Vagina (tissue), 2 donors: ENCODE results near the gene CPOX. TPM values are rescaled to one million over a fixed set of nuclear protein-coding genes. Genes with fewer than 3 reads are reported as not detected.

Experiments
- DNase-seq, 2 donors: peaks; one replicate each; pipeline ENCODE4 v3.0.0-alpha.2; 2017; ENCODE audit errors: extremely low spot score in 2 of 2
- H3K27ac ChIP-seq: fragments of 200-600 bp; sonication (generic); one replicate; pipeline ENCODE4 v1.5.1; 2019
- H3K27me3 ChIP-seq: fragments of 200-600 bp; sonication (generic); one replicate; pipeline ENCODE4 v1.5.1; 2019
- H3K36me3 ChIP-seq, 2 donors: fragments of 200-600 bp; sonication (generic); one replicate each; pipeline ENCODE4 v1.5.1; 2017 to 2019
- H3K4me1 ChIP-seq: fragments of 200-600 bp; sonication (generic); one replicate; pipeline ENCODE4 v1.5.1; 2019
- H3K4me3 ChIP-seq, 2 donors: fragments of 200-600 bp; sonication (generic); 1 replicate in 1 of 2; 2 replicates in 1 of 2; pipeline ENCODE4 v1.5.1; 2016 to 2019
- H3K9me3 ChIP-seq: fragments of 200-600 bp; sonication (generic); one replicate; pipeline ENCODE4 v1.5.1; 2019
- CTCF ChIP-seq, 3 experiments: fragments of 450-650 bp in 2 of 3; fragments of 200-600 bp in 1 of 3; sonication (generic) in 1 of 3; IDR thresholded peaks; one replicate each; pipeline ENCODE4 v1.5.1; 2017 to 2019; ENCODE audit warnings: antibody characterized with exemption in 3 of 3, mild to moderate bottlenecking in 2 of 3, moderate library complexity in 2 of 3
- POLR2A ChIP-seq, 2 donors: fragments of 450-650 bp; IDR thresholded peaks; one replicate each; pipeline ENCODE4 v1.6.1; 2017; ENCODE audit warnings: antibody characterized with exemption in 2 of 2, mild to moderate bottlenecking in 2 of 2, moderate library complexity in 2 of 2
- POLR2AphosphoS5 ChIP-seq, 2 donors: sonication (generic); formaldehyde crosslinking; IDR thresholded peaks; one replicate each; pipeline ENCODE4 v1.9.0; 2017; ENCODE audit warnings: antibody characterized with exemption in 2 of 2, mild to moderate bottlenecking in 2 of 2, low read depth in 1 of 2; ENCODE audit not compliant: insufficient read depth in 1 of 2
- intact Hi-C: fragments of 100-400 bp; cut with DNase I; formaldehyde crosslinking; loops from one replicate; pipeline ENCODE4 v1.15.1; 2023
- total RNA-seq: library from RNA; depleted of rRNA; stranded (reverse); fragments of >200 nt; gene quantifications from one replicate; pipeline ENCODE4 v1.2.3, GENCODE V29; 2016

The CPOX gene
- total RNA-seq, 1 donor from 2014 or later = 21.4 TPM

- intact Hi-C loops = loop anchor here (10.0 kb wide), 1 partner anchor 214 kb away; no protein-coding TSS in a partner anchor
Observed at GRCh38 chr3:98601180-98601579, 7.8 kb upstream of the CPOX start.

DNA sequence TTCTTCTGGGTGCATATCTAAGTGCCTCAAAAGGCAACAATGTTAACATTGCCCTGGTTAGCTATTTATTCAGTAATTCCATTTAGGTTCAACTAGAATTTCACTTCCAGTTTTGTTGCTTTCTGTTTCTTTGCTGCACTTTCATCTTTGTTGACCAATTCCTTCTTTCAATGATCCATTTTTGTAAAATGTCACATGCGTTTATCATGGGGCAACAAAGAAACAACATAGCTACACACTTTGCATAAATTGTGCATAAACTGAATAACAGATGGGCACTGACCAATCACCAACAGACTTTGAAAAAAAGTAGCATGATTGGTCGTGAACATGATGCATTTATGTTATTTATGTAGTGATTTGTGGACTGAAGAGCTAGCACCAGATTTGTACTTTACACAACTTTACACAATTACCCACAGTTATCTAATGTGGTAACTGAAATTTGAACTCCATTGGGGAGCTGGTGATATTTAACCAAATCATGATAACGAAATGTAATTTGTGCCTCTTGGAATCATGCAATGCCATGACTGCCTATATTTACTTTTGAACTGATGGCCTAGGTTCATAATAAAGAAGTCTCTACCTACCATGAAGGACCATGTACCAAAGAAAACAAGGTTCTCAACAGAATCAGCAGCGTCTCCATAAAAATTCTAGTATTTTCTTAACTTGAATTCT is 7.1 kb upstream of the CPOX start:
- intact Hi-C loops = loop anchor here (10.0 kb wide), 1 partner anchor 214 kb away; no protein-coding TSS in a partner anchor
- H3K4me3 ChIP-seq = no peak overlapping the region
- TF ChIP-seq POLR2A (IDR thresholded peaks at IDR 0.05) (no peak), CTCF (IDR thresholded peaks at IDR 0.05) (no peak), POLR2AphosphoS5 (IDR thresholded peaks at IDR 0.05; ENCODE audit: insufficient read depth in 1 of 2, low read depth in 1 of 2) (no peak)
- no peaks in the 10 kb centered on the region for H3K36me3 ChIP-seq
- no peak for DNase-seq
- no peak overlapping the region for H3K27ac ChIP-seq
- no peaks in the 10 kb centered on the region for H3K27me3 ChIP-seq
- no peaks in the 10 kb centered on the region for H3K9me3 ChIP-seq
- H3K4me1 ChIP-seq = no peaks in the 10 kb centered on the region

More at GRCh38 chr3:98601180-98601579, 7.8 kb upstream of the CPOX start:
- TF ChIP-seq POLR2AphosphoS5 (IDR thresholded peaks at IDR 0.05; ENCODE audit: insufficient read depth in 1 of 2, low read depth in 1 of 2) (no peak), CTCF (IDR thresholded peaks at IDR 0.05) (no peak), POLR2A (IDR thresholded peaks at IDR 0.05) (no peak)
- H3K4me3 ChIP-seq = no peak overlapping the region
- no peaks in the 10 kb centered on the region for H3K9me3 ChIP-seq
- H3K27me3 ChIP-seq = no peaks in the 10 kb centered on the region
- no peak overlapping the region for H3K27ac ChIP-seq
- H3K36me3 ChIP-seq = no peaks in the 10 kb centered on the region
- H3K4me1 ChIP-seq = no peaks in the 10 kb centered on the region
- no peak for DNase-seq

DNA sequence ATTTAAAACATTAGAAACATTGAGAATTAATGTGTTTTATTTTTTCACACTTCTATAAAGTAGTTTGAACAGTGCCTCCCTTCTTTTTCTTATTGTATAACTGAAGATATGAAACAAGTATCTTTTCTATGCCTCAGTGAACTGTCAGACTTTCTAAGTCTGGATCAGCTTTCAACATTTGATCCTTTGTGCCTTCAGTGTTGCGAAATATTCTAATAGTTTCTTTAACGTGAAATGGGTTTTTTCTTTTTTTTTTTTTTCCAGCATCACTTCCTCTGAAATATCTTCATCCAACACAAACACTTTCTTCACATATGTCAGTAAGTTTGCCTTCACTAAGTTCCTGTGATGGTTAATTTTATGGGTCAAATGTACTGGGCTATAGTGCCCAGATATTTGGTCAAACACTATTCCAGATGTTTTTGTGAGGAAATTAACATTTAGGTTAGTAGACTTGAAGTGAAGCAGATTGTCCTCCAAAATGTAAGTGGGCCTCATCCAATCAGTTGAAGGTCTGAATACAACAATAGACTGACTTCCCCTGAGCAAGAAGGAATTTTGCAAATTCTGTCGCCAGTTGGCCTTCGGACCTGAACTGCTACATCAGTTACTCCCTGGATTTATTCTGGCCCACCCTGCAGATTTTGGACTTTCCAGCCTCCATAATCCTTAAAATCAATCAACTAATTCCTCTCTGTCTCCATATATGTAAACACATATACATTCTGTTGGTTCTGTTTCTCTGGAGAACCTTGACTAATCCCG is 6.4 kb upstream of the CPOX start:
- no peak for DNase-seq
- no peaks in the 10 kb centered on the region for H3K9me3 ChIP-seq
- H3K36me3 ChIP-seq = no peaks in the 10 kb centered on the region
- no peak overlapping the region for H3K4me3 ChIP-seq
- intact Hi-C loops = loop anchor here (10.0 kb wide), 1 partner anchor 215 kb away; no protein-coding TSS in a partner anchor
- H3K27me3 ChIP-seq = no peaks in the 10 kb centered on the region
- no peak overlapping the region for H3K27ac ChIP-seq
- H3K4me1 ChIP-seq = no peaks in the 10 kb centered on the region
- TF ChIP-seq POLR2A (IDR thresholded peaks at IDR 0.05) = no peak
- no peak for TF ChIP-seq POLR2AphosphoS5 (IDR thresholded peaks at IDR 0.05; ENCODE audit: insufficient read depth in 1 of 2, low read depth in 1 of 2)
- TF ChIP-seq CTCF (IDR thresholded peaks at IDR 0.05) = no peak

- H3K27ac ChIP-seq = no peak overlapping the region
- no peak for TF ChIP-seq POLR2A (IDR thresholded peaks at IDR 0.05)
- TF ChIP-seq POLR2AphosphoS5 (IDR thresholded peaks at IDR 0.05; ENCODE audit: insufficient read depth in 1 of 2, low read depth in 1 of 2) = no peak
- TF ChIP-seq CTCF (IDR thresholded peaks at IDR 0.05) = no peak
- no peak for DNase-seq
- H3K4me3 ChIP-seq = no peak overlapping the region
- intact Hi-C loops = no loop called here
- no peaks in the 10 kb centered on the region for H3K27me3 ChIP-seq
- H3K36me3 ChIP-seq = no peaks in the 10 kb centered on the region
- H3K4me1 ChIP-seq = no peaks in the 10 kb centered on the region
- H3K9me3 ChIP-seq = no peaks in the 10 kb centered on the region
Observed at GRCh38 chr3:98598492-98598891, 5.1 kb upstream of the CPOX start.
